K562 (cell line): ENCODE measurements around the gene IL12RB2. TPM values are rescaled to one million over a fixed set of nuclear protein-coding genes. Genes with fewer than 3 reads are reported as not detected.
A peak's percentile ranks its signal among the peaks of the same experiment; 100 is the strongest.

Experiments
- CXXC5 ChIP-seq: fragments of 250-450 bp; sonication (Bioruptor Pico); IDR thresholded peaks from 2 replicates; pipeline ENCODE4 v1.8.0; 2022; ENCODE audit warnings: inconsistent platforms, mild to moderate bottlenecking, moderate library complexity
- MED1 ChIP-seq: sonication (generic); formaldehyde crosslinking; IDR thresholded peaks from 2 replicates; pipeline ENCODE4 v1.8.1; 2023; ENCODE audit warnings: missing genetic modification reagents, borderline replicate concordance
- MXI1 ChIP-seq: IDR thresholded peaks from 2 replicates; pipeline ENCODE4 v1.6.1; 2011; ENCODE audit warnings: low read depth, mild to moderate bottlenecking, improper control_type of control experiment, low read length
- PML ChIP-seq: IDR thresholded peaks from 2 replicates; pipeline ENCODE4 v1.6.1; 2012; ENCODE audit warnings: low read length, inconsistent platforms
- SMAD3 ChIP-seq: fragments of 450-650 bp; formaldehyde crosslinking; conservative IDR thresholded peaks from 2 replicates; pipeline ENCODE4 v1.4.0; 2020; ENCODE audit warnings: mild to moderate bottlenecking
- TSHZ1 ChIP-seq: fragments of 250-450 bp; sonication (Bioruptor Pico); IDR thresholded peaks from 2 replicates; pipeline ENCODE4 v1.4.0; 2020; ENCODE audit warnings: mild to moderate bottlenecking, moderate library complexity
- XRCC4 ChIP-seq: IDR thresholded peaks from one replicate; pipeline ENCODE4 v1.6.1; 2011; ENCODE audit not compliant: insufficient read depth, insufficient read length; ENCODE audit errors: extremely low read depth
- ZNF124 ChIP-seq: sonication (generic); formaldehyde crosslinking; IDR thresholded peaks from 2 replicates; pipeline ENCODE4 v1.8.1; 2022; ENCODE audit warnings: missing genetic modification reagents
- ZNF133 ChIP-seq: fragments of 250-450 bp; sonication (Bioruptor Pico); IDR thresholded peaks from 2 replicates; pipeline ENCODE4 v1.4.0; 2020; ENCODE audit warnings: mild to moderate bottlenecking
- ZNF318 ChIP-seq, 2 experiments: fragments of 450-650 bp; IDR thresholded peaks; 2 replicates each; pipeline ENCODE4 v1.6.1; 2016; ENCODE audit warnings: mild to moderate bottlenecking in 2 of 2, borderline replicate concordance in 1 of 2, low read depth in 1 of 2, moderate library complexity in 1 of 2
- ZNF444 ChIP-seq: fragments of 250-450 bp; sonication (Bioruptor Pico); IDR thresholded peaks from 2 replicates; pipeline ENCODE4 v1.4.0; 2020; ENCODE audit warnings: mild to moderate bottlenecking, moderate library complexity
- polyA plus RNA-seq, 8 experiments: library from polyadenylated mRNA; depleted of rRNA in 4 of 8; stranded (reverse) in 5 of 8; unstranded in 3 of 8; fragments of >200 nt; fragmentation: Nextera tagmentation in 2 of 8; fragmentation: Illumina TruSeq in 1 of 8; extraction: Ambion mirVana in 2 of 8; extraction: Trizol in 1 of 8; gene quantifications; 2 replicates each; pipeline versions ENCODE4 v1.2.1 to v1.2.3, GENCODE V29; 2011 to 2014; ENCODE audit warnings: inconsistent platforms in 1 of 8, missing spikeins in 1 of 8
- total RNA-seq, 7 experiments: library from RNA; depleted of rRNA in 6 of 7; stranded (reverse); fragments of >200 nt in 6 of 7; fragmentation: Illumina TruSeq in 2 of 7; extraction: Trizol in 2 of 7; gene quantifications; 2 replicates each; pipeline versions ENCODE4 v1.2.1 to v1.2.3, GENCODE V29; 2011 to 2021; ENCODE audit warnings: low replicate concordance in 1 of 7
- TF ChIP-seq, protein P1 (sequence below): sonication (generic); formaldehyde crosslinking; IDR thresholded peaks from 2 replicates; pipeline ENCODE4 v1.8.0; 2022; ENCODE audit warnings: missing genetic modification reagents, mild to moderate bottlenecking, borderline replicate concordance

Gene IL12RB2
- total and polyA plus RNA-seq, 9 of the 15 experiments (the other 6 are each of a cell fraction or from before 2014, with no cell fraction given) = 0.39 to 3.3 (median 1.9) TPM

DNA sequence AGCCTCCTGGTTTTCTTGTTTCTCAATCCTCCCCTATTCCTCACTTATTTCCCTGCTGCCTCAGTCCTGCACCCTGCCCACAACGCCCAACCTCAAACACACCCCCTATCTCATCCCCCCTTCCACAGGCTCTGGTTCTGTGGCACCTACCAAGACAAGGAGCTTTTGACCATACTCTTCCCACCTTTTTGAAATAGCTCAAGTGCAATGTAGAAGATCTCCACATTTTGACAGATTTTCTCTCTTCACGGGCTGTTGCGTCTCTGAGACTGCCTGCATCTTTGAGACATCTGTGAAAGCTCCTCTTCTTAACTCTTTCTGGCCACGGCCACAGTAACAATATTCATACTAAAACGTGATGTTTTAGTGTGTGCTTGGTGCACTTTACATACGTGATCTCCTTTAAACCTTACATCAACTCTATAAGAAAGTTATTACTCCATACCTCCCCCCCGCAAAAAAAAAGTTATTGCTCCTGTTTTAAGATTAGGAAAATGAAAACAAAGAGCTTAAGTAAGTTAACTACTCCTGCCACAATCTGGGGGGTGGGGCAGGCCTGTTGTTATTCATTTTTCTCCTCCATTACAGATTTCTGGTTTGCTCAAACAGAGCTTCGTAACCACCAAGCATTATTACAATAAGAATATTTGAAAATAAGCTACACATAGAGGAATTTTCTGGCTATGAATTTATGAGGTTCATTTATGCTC is 124.4 kb downstream of the IL12RB2 start (continued):
- TF ChIP-seq XRCC4 (no peak), MXI1 (no peak), ZNF318 (IDR thresholded peaks at IDR 0.05; ENCODE audit: borderline replicate concordance in 1 of 2, low read depth in 1 of 2) (0 out of 4 replicates have a peak, but pooled peaks of 1 of the 2 experiments have one; percentile 24), SMAD3 (CRISPR knock-in tag) (no peak), ZNF133 (no peak), MED1 (CRISPR knock-in tag) (no peak), TSHZ1 (CRISPR knock-in tag) (no peak), CXXC5 (CRISPR knock-in tag) (0 out of 2 replicates have a peak, but pooled peaks have one; percentile 18), ZNF124 (CRISPR knock-in tag) (no peak), ZNF444 (CRISPR knock-in tag) (no peak), PML (no peak)
- TF ChIP-seq, protein P1, sequence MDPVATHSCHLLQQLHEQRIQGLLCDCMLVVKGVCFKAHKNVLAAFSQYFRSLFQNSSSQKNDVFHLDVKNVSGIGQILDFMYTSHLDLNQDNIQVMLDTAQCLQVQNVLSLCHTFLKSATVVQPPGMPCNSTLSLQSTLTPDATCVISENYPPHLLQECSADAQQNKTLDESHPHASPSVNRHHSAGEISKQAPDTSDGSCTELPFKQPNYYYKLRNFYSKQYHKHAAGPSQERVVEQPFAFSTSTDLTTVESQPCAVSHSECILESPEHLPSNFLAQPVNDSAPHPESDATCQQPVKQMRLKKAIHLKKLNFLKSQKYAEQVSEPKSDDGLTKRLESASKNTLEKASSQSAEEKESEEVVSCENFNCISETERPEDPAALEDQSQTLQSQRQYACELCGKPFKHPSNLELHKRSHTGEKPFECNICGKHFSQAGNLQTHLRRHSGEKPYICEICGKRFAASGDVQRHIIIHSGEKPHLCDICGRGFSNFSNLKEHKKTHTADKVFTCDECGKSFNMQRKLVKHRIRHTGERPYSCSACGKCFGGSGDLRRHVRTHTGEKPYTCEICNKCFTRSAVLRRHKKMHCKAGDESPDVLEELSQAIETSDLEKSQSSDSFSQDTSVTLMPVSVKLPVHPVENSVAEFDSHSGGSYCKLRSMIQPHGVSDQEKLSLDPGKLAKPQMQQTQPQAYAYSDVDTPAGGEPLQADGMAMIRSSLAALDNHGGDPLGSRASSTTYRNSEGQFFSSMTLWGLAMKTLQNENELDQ (CRISPR knock-in tag) = no peak
